ENCODE measurements around the gene TTLL7. TPM values are rescaled to one million over a fixed set of nuclear protein-coding genes. Genes with fewer than 3 reads are reported as not detected.
A peak's percentile ranks its signal among the peaks of the same experiment; 100 is the strongest.

Gene TTLL7
- total and polyA plus RNA-seq, 9 of the 15 experiments (the other 6 are each of a cell fraction or from before 2014, with no cell fraction given): 0.63 to 2.6 (median 1.7) TPM

DNA sequence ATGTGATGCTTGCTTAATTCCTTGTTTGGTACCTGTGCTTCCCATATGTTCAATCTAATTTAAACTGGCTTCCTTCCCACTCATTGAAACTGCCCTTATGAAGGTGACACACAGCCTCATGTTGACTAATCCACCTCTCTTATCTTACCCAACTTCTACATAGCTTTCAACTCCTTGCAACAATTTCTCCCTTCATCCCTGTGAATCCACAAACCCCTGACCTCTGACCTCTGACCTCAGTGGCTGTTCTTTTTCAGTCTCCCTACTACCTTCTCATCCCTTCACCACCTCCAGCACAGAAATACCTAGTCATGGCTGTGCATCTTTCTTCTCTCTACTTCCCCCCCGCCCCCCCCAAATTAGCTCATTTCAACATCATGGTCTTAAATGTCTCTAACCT is 144.5 kb downstream of the TTLL7 start (continued):
- TF ChIP-seq ZBTB5 (IDR thresholded peaks at IDR 0.05): no peak
- TF ChIP-seq, protein P1, sequence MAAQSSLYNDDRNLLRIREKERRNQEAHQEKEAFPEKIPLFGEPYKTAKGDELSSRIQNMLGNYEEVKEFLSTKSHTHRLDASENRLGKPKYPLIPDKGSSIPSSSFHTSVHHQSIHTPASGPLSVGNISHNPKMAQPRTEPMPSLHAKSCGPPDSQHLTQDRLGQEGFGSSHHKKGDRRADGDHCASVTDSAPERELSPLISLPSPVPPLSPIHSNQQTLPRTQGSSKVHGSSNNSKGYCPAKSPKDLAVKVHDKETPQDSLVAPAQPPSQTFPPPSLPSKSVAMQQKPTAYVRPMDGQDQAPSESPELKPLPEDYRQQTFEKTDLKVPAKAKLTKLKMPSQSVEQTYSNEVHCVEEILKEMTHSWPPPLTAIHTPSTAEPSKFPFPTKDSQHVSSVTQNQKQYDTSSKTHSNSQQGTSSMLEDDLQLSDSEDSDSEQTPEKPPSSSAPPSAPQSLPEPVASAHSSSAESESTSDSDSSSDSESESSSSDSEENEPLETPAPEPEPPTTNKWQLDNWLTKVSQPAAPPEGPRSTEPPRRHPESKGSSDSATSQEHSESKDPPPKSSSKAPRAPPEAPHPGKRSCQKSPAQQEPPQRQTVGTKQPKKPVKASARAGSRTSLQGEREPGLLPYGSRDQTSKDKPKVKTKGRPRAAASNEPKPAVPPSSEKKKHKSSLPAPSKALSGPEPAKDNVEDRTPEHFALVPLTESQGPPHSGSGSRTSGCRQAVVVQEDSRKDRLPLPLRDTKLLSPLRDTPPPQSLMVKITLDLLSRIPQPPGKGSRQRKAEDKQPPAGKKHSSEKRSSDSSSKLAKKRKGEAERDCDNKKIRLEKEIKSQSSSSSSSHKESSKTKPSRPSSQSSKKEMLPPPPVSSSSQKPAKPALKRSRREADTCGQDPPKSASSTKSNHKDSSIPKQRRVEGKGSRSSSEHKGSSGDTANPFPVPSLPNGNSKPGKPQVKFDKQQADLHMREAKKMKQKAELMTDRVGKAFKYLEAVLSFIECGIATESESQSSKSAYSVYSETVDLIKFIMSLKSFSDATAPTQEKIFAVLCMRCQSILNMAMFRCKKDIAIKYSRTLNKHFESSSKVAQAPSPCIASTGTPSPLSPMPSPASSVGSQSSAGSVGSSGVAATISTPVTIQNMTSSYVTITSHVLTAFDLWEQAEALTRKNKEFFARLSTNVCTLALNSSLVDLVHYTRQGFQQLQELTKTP (IDR thresholded peaks at IDR 0.05; ENCODE audit: low read depth in 1 of 2, partially characterized antibody in 2 of 2): no peak
- TF ChIP-seq CREBBP (IDR thresholded peaks at IDR 0.05; ENCODE audit: low read depth, low read length): no peak
- no peak for TF ChIP-seq TOE1 (IDR thresholded peaks at IDR 0.05; ENCODE audit: borderline replicate concordance)
- TF ChIP-seq TOE1 (CRISPR knock-in tag; IDR thresholded peaks at IDR 0.05; ENCODE audit: borderline replicate concordance, low read depth): no peak
- TF ChIP-seq, protein P2, sequence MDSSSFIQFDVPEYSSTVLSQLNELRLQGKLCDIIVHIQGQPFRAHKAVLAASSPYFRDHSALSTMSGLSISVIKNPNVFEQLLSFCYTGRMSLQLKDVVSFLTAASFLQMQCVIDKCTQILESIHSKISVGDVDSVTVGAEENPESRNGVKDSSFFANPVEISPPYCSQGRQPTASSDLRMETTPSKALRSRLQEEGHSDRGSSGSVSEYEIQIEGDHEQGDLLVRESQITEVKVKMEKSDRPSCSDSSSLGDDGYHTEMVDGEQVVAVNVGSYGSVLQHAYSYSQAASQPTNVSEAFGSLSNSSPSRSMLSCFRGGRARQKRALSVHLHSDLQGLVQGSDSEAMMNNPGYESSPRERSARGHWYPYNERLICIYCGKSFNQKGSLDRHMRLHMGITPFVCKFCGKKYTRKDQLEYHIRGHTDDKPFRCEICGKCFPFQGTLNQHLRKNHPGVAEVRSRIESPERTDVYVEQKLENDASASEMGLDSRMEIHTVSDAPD (CRISPR knock-in tag; IDR thresholded peaks at IDR 0.05): no peak
- no peak for TF ChIP-seq ARID1B (IDR thresholded peaks at IDR 0.05)
- no peak for TF ChIP-seq HCFC1 (IDR thresholded peaks at IDR 0.05; ENCODE audit: low read depth, low read length)
- TF ChIP-seq HNRNPH1 (optimal IDR thresholded peaks at IDR 0.05; ENCODE audit: low read depth, low read length): no peak
- no peak for TF ChIP-seq NR3C1 (CRISPR knock-in tag; IDR thresholded peaks at IDR 0.05)
- TF ChIP-seq ATF1 (CRISPR knock-in tag; IDR thresholded peaks at IDR 0.05): no peak
- TF ChIP-seq ATF1 (tag; IDR thresholded peaks at IDR 0.05): no peak
- TF ChIP-seq EP300 (IDR thresholded peaks at IDR 0.05; ENCODE audit: low read length): no peak
- TF ChIP-seq MEF2D (tag; conservative IDR thresholded peaks at IDR 0.05; ENCODE audit: low read depth): no peak
- peak; percentile 44; the same call in 1 of the 2 replicates for TF ChIP-seq NR2C2 (CRISPR knock-in tag; IDR thresholded peaks at IDR 0.05)
- TF ChIP-seq NR2C2 (tag; IDR thresholded peaks at IDR 0.05): peak; percentile 77
- TF ChIP-seq, protein P3, sequence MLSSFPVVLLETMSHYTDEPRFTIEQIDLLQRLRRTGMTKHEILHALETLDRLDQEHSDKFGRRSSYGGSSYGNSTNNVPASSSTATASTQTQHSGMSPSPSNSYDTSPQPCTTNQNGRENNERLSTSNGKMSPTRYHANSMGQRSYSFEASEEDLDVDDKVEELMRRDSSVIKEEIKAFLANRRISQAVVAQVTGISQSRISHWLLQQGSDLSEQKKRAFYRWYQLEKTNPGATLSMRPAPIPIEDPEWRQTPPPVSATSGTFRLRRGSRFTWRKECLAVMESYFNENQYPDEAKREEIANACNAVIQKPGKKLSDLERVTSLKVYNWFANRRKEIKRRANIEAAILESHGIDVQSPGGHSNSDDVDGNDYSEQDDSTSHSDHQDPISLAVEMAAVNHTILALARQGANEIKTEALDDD (IDR thresholded peaks at IDR 0.05): no peak
- TF ChIP-seq ZNF449 (CRISPR knock-in tag; IDR thresholded peaks at IDR 0.05): no peak
- peak; percentile 78 for TF ChIP-seq NR2C1 (IDR thresholded peaks at IDR 0.05)
- TF ChIP-seq NR2C1 (tag; IDR thresholded peaks at IDR 0.05): peak; percentile 83
